K562 treated with DMSO at 1 percent for 12 hours (cell line): ENCODE measurements around the gene DHRS12. TPM values are rescaled to one million over a fixed set of nuclear protein-coding genes. Genes with fewer than 3 reads are reported as not detected.

Experiments
- total RNA-seq: library from RNA; unstranded; fragments of 300-600 nt; gene quantifications from 2 replicates; pipeline ENCODE4 v1.2.3, GENCODE V29; 2022; ENCODE audit not compliant: insufficient read depth

The DHRS12 gene, protein sequence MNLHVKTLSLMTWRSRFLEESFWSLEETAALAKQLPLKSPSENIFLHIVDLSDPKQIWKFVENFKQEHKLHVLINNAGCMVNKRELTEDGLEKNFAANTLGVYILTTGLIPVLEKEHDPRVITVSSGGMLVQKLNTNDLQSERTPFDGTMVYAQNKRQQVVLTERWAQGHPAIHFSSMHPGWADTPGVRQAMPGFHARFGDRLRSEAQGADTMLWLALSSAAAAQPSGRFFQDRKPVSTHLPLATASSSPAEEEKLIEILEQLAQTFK
- total RNA-seq, result 2.0 and 4.2 TPM in 2 replicates

GRCh38 chr13:51803422-51804294 is at the start of gene DHRS12:
Gene DHRS12, minus strand, starts transcription at chr13:51804163. Its CDS starts 4,504 bp downstream, at chr13:51799659.

GRCh38 chr13:51844862-51845573 is 41.1 kb upstream of the DHRS12 start, which contains the start of gene TMEM272:
Gene TMEM272, minus strand, starts transcription at chr13:51845177. Its CDS starts 6,647 bp downstream, at chr13:51838530.

Other genes with a start within 250 kb of the DHRS12 start
- gene WDFY2, start 219.7 kb downstream of the DHRS12 start, total RNA-seq, result 2.1 and 7.0 TPM in 2 replicates
- not detected in 2 replicates for gene TMEM272, start 41.0 kb upstream of the DHRS12 start, total RNA-seq
- gene CCDC70, start 57.8 kb upstream of the DHRS12 start, total RNA-seq, result not detected in 2 replicates
- gene ATP7B, start 207.3 kb upstream of the DHRS12 start, total RNA-seq, result 2.1 and 10.0 TPM in 2 replicates
- 6.6 and 13.2 TPM in 2 replicates for gene ALG11, start 208.2 kb upstream of the DHRS12 start, total RNA-seq
- 2.3 and 5.6 TPM in 2 replicates for gene UTP14C, start 220.5 kb upstream of the DHRS12 start, total RNA-seq